Kidney glomerular epithelial cell (primary cell): ENCODE results near the gene RNF167.

ENCODE experiments used
- DNase-seq: peaks from one replicate; lab custom pipeline; 2025; lab: John Stamatoyannopoulos, UW

The RNF167 gene

GRCh38 chr17:4980644-4981216 lies 40.7 kb downstream of the RNF167 start:
- peak; percentile 39 for DNase-seq

- DNase-seq: no peak
Measured at GRCh38 chr17:4982305-4982704, 42.2 kb downstream of the RNF167 start.

- no peak for DNase-seq
Measured at GRCh38 chr17:4986403-4986802, 46.3 kb downstream of the RNF167 start.

- DNase-seq: peak; percentile 51
Measured at GRCh38 chr17:4986951-4987766, 47.1 kb downstream of the RNF167 start, which contains the start of gene CAMTA2. Gene CAMTA2 (minus strand): TSS chr17:4987675. CDS start chr17:4986222, 1,453 bp downstream.

- DNase-seq: no peak
Measured at GRCh38 chr17:4987767-4988567, 47.9 kb downstream of the RNF167 start.

GRCh38 chr17:4994081-4994595 lies 54.1 kb downstream of the RNF167 start:
- no peak for DNase-seq
